Body of pancreas (tissue), 4 donors: ENCODE results near the gene RIMKLB.

Source experiments
- POLR2A ChIP-seq, 3 donors: fragments of 450-650 bp; IDR thresholded peaks; one replicate each; pipeline ENCODE4 v1.6.1; 2016; ENCODE audit warnings: antibody characterized with exemption in 3 of 3, mild to moderate bottlenecking in 2 of 3
- TF ChIP-seq, protein P1 (sequence below), 7 experiments: fragments of 450-650 bp in 4 of 7; fragments of 200-600 bp in 3 of 7; sonication (generic) in 3 of 7; IDR thresholded peaks; one replicate each; pipeline ENCODE4 v1.5.1; 2016 to 2019; ENCODE audit warnings: antibody characterized with exemption in 7 of 7

DNA sequence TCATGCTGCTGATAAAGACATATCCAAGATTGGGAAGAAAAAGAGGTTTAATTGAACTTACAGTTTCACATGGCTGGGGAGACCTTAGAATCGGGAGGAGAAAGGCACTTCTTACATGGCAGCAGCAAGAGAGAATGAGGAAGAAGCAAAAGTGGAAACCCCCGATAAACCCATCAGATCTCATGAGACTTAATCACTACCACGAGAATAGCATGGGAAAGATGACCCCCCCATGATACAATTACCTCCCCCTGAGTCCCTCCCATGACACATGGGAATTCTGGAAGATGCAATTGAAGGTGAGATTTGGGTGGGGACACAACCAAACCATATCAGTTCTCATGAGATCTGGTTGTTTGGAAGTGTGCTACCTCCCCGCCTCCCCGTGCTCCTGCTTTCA is 25.4 kb upstream of the RIMKLB start:
- TF ChIP-seq POLR2A (IDR thresholded peaks at IDR 0.05), result no peak
- TF ChIP-seq, protein P1, sequence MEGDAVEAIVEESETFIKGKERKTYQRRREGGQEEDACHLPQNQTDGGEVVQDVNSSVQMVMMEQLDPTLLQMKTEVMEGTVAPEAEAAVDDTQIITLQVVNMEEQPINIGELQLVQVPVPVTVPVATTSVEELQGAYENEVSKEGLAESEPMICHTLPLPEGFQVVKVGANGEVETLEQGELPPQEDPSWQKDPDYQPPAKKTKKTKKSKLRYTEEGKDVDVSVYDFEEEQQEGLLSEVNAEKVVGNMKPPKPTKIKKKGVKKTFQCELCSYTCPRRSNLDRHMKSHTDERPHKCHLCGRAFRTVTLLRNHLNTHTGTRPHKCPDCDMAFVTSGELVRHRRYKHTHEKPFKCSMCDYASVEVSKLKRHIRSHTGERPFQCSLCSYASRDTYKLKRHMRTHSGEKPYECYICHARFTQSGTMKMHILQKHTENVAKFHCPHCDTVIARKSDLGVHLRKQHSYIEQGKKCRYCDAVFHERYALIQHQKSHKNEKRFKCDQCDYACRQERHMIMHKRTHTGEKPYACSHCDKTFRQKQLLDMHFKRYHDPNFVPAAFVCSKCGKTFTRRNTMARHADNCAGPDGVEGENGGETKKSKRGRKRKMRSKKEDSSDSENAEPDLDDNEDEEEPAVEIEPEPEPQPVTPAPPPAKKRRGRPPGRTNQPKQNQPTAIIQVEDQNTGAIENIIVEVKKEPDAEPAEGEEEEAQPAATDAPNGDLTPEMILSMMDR (IDR thresholded peaks at IDR 0.05), result no peak
